RKO (cell line): ENCODE data around the gene GANC.
"Not testable (repeated sequence)": the region's sequence is repeated elsewhere in the genome, so short reads cannot be mapped to it uniquely, and the experiment has no call there.

Source experiments
- DNase-seq: peaks from one replicate; pipeline ENCODE4 v3.0.0-alpha.2; 2016; ENCODE audit warnings: low spot score

Gene GANC

DNA sequence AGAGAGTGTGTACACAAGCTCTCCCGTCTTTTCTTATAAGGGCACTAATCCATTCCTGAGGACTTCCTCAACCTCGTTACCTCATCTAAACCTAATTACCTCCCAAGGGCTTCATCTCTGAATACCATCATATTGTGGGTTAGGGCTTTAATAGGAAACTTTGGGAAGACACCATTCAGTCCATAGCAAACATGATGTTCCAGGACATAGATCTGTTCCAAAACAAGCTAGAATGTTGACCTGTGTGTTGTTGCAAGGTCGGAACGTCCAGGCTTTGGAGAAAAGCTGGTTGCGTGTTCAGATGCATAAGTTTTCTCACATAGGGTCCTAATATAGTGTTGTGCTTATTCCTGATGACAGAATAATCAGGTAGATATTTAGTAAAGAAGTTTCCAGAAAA is 9.9 kb downstream of the GANC start:
- DNase-seq = no peak

DNA sequence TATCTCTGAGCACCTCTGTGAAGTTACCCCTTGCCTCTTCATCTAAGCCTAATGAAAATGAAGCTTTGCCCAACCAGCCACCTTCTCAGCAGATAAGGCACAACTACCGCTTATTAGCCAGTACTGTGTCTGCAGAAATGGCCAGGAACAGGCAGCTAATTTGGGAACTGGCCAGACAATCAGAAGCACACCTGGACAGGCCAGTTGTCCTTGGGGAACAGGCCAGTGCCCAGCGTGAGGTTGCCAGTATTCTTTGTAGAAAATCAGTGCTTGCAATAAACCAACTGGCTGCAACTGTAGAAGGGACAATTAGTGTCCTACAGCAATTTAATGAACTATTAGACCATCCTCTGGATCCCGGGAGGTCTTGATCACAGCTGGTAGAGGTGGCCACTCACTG is 10.7 kb downstream of the GANC start:
- no peak for DNase-seq

DNA sequence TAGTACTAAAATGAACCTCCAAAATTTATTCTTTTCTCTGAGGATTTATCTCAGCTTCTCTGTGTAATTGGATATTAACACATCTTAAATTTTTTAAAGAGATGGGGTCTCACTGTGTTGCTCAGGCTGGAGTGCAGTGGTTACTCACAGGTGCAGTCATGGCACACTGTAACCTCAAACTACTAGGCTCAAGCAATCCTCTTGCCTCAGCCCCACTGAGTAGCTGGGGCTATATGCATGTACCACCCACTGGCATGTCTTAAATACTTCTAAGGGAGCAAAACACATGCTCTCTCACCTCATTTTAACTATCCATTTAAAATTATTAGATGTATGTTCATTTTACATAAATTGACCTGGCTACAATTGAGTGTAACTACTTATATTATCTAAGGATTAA is 11.6 kb downstream of the GANC start:
- no peak for DNase-seq

DNA sequence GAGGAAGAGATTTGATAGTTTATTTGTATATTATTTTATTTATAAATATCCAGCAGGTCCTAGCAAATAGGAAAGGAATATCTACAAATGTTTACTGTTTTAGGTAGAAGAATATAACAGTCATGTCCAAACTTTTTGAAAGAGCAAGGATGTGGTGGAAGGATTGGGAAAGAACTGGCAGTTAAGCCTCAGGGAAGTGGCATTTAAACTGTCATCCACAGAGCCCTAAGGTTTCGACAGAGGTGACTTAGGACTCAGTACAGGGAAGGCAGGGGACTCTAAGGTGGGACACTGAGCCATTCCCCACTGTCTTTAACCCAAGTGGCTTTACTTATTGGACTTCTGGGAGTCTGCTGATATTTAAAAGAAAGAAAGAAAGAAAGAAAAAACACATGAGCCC is 12.0 kb downstream of the GANC start:
- no peak for DNase-seq

DNA sequence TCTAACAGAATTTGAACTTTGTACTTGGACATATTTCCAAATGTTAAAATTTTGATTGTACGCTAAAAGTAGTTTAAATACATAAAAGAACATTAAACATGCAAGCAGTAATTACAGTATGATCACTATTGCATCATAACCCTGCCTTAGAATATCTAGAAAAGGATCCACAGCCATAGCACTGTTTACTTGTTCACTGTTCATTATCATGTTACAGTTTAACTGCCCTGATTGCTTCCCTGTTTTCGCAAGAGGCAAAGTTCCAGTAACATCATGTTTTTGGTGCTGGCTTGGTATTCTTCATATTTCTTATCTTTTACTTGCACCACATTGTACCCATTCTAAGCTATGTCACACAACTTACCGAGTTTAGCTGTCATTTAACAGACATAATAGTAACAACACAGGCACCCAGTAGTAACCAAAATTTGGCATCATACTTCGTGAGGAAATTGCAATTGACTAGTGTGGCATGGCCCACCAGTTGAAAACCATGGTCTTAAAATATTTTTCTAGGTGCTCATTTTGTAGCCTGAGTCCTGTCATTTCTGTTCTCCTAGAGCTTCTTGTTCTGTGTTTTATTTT is 13.5 kb downstream of the GANC start:
- DNase-seq = no peak

DNA sequence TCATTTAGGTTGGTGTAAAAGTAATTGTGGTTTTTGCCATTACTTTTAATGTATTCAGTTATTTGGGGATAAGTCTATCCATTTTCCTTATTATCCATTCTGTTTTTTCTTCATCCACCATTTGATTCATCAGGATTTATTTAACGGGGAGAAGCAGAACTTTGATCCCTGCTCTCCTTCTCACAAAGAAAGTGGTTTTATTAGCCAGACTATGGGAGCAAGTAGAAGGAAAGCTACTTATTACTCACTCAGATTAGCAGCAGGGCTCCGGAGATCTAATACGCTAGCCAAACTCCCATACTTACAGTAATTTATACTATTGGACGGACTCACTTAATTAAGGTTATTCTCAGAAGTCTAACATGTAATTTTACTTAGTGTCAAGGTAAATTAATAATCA is 14.9 kb downstream of the GANC start:
- no peak for DNase-seq

DNA sequence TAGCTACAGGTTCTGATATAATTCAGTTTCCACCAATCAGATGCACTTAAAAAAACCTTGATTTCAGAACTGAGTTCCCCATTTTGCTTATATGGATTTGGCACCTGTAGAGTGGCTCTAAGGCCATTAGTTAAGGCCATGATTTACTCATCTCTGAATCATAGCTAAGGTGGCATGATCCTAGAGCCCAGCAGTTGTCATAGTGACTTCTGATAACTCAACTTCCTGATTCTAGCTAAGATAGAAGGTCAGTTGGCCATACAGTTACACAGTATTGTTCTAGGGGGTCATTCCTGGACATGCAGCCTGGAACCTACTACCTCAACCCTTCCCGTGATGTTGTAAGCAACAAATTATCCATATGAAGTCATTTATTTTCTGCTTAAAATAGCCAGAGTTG is 16.2 kb downstream of the GANC start:
- peak; percentile 44 for DNase-seq

DNA sequence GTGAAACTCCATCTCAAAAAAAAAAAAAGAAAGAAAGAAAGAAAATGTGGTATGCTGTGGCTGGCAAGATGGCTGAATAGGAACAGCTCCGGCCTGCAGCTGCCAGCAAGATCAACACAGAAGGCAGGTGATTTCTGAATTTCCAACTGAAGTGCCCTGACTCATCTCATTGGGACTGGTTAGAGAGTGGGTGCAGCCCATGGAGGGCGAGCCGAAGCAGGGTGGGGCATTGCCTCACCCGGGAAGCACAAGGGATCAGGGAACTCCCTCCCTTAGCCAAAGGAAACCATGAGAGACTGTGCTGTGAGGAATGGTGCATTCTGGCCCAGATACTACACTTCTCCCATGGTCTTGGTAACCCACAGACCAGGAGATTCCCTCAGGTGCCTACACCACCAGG is 28.0 kb downstream of the GANC start:
- DNase-seq = not testable (repeated sequence)

DNA sequence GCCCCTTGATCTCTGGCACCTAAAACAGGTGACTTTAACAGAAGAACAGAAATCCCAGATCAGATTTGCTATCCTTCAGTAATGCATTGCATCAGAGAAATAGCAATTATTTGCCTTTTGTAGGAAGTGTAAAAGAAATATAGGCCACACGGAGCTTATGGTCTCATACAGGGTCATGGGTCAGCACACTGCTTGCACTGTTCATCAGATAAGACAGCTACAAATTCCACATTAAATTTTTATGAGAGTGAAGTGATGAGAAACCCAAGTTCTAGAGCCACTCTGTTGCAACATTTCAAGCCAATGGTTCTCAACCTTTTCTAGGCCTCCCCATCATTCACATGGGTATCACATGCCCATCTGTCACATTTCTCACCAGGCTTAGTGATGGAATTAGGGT is 33.7 kb downstream of the GANC start:
- no peak for DNase-seq

DNA sequence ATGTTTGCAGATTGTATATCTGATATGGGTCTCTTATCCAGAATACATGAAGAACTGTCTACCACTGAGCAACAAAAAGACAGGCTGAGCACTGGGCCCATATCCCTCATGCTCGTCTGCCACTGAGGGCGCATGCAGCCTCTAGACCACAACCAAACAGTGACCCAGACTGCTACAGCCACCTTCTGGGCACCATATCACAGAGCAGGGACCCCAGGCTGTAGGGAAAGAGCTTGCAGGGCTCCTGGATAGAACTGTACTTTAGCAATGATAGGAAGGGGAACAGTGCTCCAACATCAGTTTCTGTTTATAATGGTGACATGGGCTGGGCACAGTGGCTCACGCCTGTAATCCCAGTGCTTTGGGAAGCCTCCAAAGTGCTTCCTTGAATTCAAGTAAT is 40.5 kb downstream of the GANC start:
- no peak for DNase-seq

DNA sequence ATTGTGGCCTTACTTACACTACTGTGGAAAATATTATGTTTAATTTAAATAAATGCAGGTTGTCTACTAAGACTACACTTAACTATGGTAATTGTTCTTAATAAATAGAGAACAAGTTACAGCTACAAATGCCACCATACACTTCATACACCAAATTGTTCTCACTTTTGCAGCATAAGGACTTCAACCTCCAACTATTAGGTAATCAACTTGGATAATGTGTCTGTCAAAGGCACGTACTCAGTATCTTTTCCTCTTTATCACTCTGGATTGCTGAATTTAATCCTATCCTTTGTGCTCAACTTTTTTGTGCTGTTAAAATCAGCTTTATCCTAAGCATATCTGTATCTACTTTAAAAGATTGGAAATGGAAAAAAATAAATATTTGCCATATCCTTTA is 41.8 kb downstream of the GANC start:
- DNase-seq = no peak

DNA sequence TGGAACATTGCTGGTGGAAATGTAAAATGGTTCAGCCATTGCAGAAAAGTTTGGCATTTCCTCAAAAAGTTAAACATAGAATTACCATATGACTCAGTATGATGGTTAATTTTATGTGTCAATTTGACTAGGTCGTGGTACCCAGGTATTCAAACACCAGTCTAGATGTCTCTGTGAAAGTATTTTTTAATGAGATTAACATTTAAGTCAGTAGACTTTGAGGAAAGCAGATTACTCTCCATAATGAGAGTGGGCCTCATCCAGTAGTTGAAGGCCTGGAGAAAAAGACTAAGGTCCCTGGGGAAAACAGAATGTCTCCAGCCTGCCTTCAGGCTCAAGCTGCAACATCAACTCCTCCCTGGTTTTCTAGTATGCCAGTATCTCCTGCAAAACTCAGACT is 42.5 kb downstream of the GANC start:
- no peak for DNase-seq

DNA sequence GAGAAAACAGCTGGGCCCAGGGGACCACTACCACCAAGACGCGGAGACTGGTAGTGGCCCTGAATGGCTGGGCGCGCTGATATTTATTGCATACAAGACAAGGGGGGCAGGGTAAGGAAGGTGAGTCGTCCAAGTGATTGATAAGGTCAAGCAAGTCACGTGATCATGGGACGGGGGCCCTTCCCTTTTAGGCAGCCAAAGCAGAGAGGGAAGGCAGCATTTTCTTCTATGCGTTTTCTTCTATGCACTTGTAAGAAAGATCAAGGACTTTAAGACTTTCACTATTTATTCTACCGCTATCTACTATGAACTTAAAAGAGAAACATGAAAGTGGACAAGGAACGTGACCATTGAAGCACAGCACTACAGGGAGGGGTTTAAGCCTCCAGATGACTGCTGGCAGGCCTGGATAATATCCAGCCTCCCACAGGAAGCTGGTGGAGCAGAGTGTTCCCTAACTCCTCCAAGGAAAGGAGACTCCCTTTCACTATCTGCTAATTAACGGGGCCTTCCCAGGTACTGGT is 43.3 kb downstream of the GANC start:
- not testable (repeated sequence) for DNase-seq

DNA sequence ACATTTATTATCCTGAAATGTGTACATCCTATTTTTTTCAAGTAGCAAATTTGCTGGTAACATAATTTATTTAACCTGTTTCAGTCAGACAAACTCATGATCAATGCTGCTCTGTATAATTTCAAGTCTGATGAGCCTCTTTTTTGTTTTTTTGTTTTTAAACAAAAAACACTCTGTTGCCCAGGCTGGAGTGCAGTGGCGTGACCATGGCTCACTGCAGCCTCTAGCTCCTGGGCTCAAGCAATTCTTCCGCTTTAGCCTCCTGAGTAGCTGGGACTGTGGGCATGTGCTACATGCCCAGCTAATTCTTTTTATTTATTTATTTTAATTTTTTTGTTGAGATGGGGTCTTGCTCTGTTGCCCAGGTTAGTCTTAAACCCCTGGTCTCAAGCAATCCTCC is 46.2 kb downstream of the GANC start:
- no peak for DNase-seq

DNA sequence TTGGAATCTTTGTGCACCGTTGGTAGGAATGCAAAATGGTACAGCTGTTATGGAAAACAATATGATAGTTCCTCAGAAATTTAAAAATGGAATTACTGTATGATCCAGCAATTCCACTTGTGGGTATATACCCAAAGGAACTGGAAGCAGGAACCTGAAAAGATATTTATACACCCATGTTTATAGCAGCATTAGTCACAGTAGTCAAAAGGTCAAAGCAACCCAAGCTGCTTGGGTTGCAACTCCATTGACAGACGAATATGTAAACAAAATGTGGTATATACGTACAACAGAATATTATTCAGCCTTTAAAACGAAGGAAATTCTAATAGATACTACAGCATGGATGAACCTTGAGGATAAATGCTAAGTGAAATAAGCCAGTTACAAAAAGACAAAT is 51.3 kb downstream of the GANC start:
- DNase-seq = no peak

DNA sequence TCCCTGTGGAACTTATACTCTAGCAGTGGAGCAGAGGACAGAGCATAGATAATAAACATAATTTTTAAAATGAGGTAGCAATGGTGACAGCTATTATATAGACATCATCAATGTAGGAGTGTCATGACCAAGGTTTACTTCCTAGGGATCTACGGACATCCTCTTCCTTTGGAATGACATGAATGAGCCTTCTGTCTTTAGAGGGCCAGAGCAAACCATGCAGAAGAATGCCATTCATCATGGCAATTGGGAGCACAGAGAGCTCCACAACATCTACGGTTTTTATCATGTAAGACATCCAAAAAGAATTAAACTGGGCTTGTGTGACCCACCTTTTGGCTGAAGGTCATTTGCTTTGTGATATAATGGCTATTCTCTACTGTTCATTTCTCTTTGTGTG is 56.2 kb downstream of the GANC start:
- DNase-seq = no peak

DNA sequence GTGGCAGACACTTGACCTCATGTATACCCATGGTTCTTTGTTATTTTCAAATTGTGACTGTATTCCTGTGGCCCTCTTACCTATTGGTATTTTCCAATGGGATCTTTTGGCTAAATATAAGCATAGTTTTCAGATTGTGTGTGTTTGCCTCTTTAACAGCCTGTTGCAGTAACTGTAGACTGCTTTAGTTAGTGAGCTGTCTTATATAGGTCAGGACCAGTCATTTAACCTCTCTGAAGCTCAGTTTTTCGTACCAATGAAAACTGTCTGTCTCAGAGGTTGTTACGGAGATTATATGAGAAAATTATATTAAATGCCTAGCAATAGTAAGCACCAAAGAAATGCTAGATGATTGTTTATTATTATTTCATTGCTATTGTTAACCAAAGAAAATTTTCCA is 57.0 kb downstream of the GANC start:
- no peak for DNase-seq

DNA sequence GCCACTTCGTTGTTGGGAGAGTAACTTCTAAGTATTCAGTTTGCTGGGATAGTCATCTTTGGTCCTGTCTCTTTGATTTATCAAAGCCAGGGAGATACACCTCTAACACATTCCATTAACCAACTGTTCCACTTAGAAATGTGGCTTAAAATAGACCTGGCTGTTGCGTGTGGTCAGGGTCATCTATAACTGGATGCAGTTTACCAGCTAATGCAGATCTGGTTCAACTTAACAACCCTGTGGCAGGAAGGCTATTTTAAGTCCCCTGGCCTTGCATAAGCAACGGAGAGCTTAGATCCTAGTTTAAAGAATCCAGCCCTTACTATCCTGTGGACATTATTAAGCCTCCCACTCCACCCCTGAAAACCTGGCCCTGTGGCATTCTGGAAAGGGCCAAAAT is 58.2 kb downstream of the GANC start:
- no peak for DNase-seq

DNA sequence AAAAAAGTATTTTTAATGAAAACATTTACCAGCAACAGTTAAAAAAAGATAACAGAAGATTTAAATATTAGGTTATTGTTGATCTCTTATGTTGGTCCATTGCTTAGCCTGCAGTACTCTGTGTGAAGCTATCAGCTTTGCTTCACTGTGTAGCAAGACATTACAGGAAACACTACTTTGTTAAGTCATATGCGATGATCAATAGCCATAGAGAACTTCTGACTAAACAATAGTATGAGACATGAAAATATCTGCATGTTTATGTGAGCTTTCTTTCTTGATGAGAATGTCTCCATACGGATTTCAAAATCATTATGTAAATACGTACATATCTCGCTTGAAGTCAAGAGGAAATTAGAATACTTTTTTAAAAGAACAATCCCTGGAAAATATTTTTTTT is 59.3 kb downstream of the GANC start:
- DNase-seq = peak; percentile 22

DNA sequence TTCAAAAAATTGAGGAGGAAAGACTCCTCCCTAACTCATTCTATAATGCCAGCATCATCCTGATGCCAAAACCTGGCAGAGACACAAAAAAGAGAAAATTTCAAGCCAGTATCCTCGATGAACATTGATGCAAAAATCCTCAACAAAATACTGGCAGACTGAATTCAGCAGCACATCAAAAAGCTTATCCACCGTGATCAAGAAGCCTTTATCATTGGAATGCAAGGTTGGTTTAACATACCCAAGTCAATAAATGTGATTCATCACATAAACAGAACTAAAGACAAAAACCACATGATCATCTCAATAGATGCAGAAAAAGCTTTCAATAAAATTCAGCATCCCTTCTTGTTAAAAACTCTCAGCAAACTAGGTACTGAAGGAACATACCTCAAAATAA is 62.1 kb downstream of the GANC start:
- DNase-seq = no peak

DNA sequence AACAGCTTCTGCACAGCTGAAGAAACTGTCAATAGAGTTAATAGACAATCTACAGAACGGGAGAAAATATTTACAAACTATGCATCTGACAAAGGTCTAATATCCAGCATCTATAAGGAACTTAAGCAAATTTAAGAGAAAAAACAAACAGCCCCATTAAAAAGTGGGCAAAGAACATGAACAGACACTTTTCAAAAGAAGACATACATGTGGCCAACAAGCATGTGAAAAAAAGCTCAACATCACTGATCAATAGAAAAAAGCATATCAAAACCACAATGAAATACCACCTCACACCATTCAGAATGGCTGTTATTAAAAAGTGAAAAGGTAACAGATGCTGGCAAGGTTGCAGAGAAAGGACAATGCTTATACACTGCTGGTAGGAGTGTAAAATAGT is 63.6 kb downstream of the GANC start:
- DNase-seq = not testable (repeated sequence)

DNA sequence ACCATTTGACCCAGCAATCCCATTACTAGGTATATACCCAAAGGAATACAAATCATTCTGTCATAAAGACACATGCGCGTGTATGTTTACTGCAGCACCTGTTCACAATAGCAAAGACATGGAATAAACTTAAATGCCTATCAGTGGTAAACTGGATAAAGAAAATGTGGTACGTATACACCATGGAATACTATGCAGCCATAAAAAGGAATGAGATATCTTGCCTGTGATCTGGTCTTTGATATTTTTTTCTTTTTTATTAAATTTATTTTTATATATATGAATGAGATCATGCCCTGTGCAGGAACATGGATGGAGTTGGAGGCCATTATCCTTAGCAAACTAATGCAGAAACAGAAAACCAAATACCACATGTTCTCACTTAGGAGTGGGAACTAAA is 64.1 kb downstream of the GANC start:
- not testable (repeated sequence) for DNase-seq

DNA sequence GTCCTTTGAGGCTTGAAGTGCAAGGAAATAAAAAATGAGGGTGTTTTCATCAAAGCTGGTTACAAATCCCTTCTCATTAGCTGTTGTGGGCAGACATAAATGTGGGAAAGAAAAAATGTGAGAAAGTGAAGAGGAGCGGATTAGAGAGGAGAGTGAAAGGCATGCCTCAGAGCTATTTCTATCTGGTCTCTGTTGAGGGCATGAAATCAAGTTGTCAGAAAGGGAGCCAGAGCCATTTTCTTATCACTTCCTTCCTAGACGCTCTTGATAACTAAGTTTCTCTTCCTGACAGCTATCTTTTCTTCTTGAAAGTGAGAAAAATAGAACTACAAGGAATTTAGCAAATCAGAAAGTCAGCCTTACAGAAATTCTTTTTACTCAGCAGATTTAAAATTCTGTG is 65.5 kb downstream of the GANC start:
- no peak for DNase-seq

DNA sequence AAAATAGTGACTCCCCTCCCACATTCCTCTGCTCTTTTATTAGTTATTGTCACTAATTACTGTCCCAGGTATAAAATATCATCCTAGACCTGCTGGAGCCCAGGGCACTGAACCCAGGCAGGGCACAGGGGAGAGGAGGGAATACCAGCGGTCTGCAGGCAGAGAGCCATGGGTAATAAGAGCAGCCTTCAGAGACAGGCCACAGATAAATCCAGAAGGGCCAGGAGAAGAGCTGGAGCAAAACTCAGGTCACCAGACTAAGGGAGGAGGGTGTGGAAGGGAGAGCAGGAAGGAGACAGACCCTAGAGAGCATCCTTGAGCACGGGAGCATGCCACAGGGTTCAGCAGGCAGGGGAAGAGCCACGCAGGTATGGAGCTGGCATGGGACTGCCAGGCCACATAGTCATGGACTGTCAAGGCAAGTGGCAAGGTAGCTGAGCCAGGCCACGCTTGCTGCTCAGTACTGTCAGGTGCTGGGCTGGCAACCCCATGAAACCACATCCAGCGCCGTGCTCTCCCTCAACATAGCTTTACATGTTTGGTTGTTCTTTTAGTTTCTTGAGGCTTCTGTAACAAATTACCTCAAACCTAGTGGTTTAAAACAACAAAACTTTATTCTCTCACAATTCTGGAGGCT is 70.7 kb downstream of the GANC start:
- no peak for DNase-seq
